NB4 (cell line): ENCODE data around the gene SGCD.

Experiments
- CTCF ChIP-seq: IDR thresholded peaks from one replicate; pipeline ENCODE4 v1.5.1; 2012; ENCODE audit warnings: low read depth, low read length
- POLR2A ChIP-seq: IDR thresholded peaks from 2 replicates; pipeline ENCODE4 v1.6.1; 2011; ENCODE audit warnings: mild to moderate bottlenecking; ENCODE audit not compliant: insufficient read length; ENCODE audit errors: extremely low read depth

DNA sequence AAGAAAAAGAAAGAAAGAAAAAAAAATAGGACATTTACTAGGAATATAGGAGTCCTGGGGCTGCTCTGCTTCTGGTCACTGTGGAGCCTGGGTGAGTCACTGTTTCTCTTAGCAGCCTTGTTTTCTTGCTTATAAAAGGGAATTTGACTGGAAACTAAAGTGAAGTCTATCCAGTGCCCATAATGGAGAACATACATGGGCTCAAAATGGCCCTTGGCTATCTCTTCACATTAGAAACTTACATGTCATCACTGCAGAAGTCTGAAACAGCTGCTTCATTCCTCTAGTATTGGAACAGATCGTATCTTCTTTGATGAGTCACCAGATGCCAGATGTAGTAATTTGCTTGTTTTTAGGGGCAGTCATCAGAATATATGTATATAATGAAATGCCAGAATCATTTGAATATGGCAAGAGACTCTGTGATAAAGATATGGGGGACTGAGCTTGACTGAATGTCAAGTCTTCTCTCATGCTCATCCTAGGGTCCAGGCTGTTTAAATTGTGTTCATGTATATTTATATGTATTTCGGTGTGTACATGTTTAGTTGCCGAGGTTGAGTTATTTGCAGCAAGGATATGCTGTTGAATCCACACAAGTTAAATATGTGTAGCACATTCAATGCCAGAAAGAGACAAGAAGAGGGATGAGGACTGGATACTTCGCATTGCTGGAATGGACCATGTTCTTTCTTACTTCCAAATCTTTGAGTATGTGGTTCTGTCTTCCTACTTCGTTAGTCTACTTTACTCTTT is 56.7 kb downstream of the SGCD start:
- TF ChIP-seq CTCF = no peak
- TF ChIP-seq POLR2A = no peak
